GM12878 (cell line): ENCODE measurements around the gene DKK3.

ENCODE experiments used
- BCL3 ChIP-seq: IDR thresholded peaks from 2 replicates; pipeline ENCODE4 v1.6.1; 2011; ENCODE audit warnings: borderline replicate concordance, low read depth, mild to moderate bottlenecking, moderate library complexity, low read length; ENCODE audit not compliant: insufficient read depth, poor library complexity, severe bottlenecking
- CHD2 ChIP-seq: IDR thresholded peaks from 2 replicates; pipeline ENCODE4 v1.6.1; 2011; ENCODE audit warnings: low read depth, low read length, improper control_type of control experiment, borderline replicate concordance
- CTCF ChIP-seq, 3 experiments: IDR thresholded peaks in 2 of 3; conservative IDR thresholded peaks in 1 of 3; 2 replicates each; pipeline ENCODE4 v1.5.1; 2011; ENCODE audit warnings: low read depth in 3 of 3, low read length in 3 of 3, mild to moderate bottlenecking in 3 of 3, control low read depth in 2 of 3, moderate library complexity in 2 of 3, inconsistent platforms in 1 of 3, mixed read lengths in 1 of 3; ENCODE audit not compliant: control insufficient read depth in 2 of 3, insufficient read depth in 1 of 3; ENCODE audit errors: extremely low read depth in 1 of 3
- EZH2 ChIP-seq: IDR thresholded peaks from 2 replicates; pipeline ENCODE4 v1.6.1; 2012; ENCODE audit warnings: low read depth, mild to moderate bottlenecking, control low read depth, inconsistent platforms, low read length, borderline replicate concordance; ENCODE audit not compliant: control insufficient read depth
- JUND ChIP-seq: IDR thresholded peaks from 2 replicates; pipeline ENCODE4 v1.6.1; 2012; ENCODE audit warnings: low read depth, mild to moderate bottlenecking, low read length, improper control_type of control experiment, moderate library complexity
- MTA3 ChIP-seq: IDR thresholded peaks from 2 replicates; pipeline ENCODE4 v1.6.1; 2012; ENCODE audit warnings: low read length, inconsistent platforms, borderline replicate concordance
- SREBF1 ChIP-seq: IDR thresholded peaks from 2 replicates; pipeline ENCODE4 v1.6.1; 2012; ENCODE audit warnings: mild to moderate bottlenecking, low read length
- TAF1 ChIP-seq: IDR thresholded peaks from 2 replicates; pipeline ENCODE4 v1.6.1; 2011; ENCODE audit warnings: mild to moderate bottlenecking, low read depth, low read length, borderline replicate concordance
- TCF12 ChIP-seq: IDR thresholded peaks from 2 replicates; pipeline ENCODE4 v1.6.1; 2011; ENCODE audit warnings: low read depth, mild to moderate bottlenecking, low read length
- WRNIP1 ChIP-seq: IDR thresholded peaks from 2 replicates; pipeline ENCODE4 v1.6.1; 2011; ENCODE audit warnings: low read depth, low read length, improper control_type of control experiment, borderline replicate concordance
- ZBTB33 ChIP-seq: fragments of 450-650 bp; IDR thresholded peaks from 2 replicates; pipeline ENCODE4 v1.6.1; 2017; ENCODE audit warnings: mild to moderate bottlenecking

GRCh38 chr11:11977206-11977938 lies 31.1 kb downstream of the DKK3 start:
- TF ChIP-seq CTCF (IDR thresholded peaks at IDR 0.05 in 2 of 3, conservative IDR thresholded peaks at IDR 0.05 in 1 of 3; ENCODE audit: control insufficient read depth in 2 of 3, extremely low read depth in 1 of 3, insufficient read depth in 1 of 3, low read depth in 3 of 3, low read length in 3 of 3) (no peak), CHD2 (no peak), MTA3 (no peak), EZH2 (no peak), ZBTB33 (no peak), WRNIP1 (no peak), TAF1 (no peak), TCF12 (no peak), SREBF1 (no peak), BCL3 (no peak), JUND (no peak)
